Adrenal gland (tissue), 5 donors: ENCODE data around the gene XKR7.

Experiments used
- POLR2A ChIP-seq, 2 donors: fragments of 450-650 bp; IDR thresholded peaks; one replicate each; pipeline ENCODE4 v1.6.1; 2017; ENCODE audit warnings: antibody characterized with exemption in 2 of 2, mild to moderate bottlenecking in 2 of 2, moderate library complexity in 1 of 2
- TF ChIP-seq, protein P1 (sequence below), 6 experiments: fragments of 450-650 bp in 4 of 6; fragments of 200-600 bp in 2 of 6; sonication (generic) in 1 of 6; IDR thresholded peaks; 1 replicate in 5 of 6; 2 replicates in 1 of 6; pipeline versions ENCODE4 v1.5.1 to v1.8.0; 2016 to 2021; ENCODE audit warnings: antibody characterized with exemption in 6 of 6, mild to moderate bottlenecking in 2 of 6, moderate library complexity in 1 of 6
- donor health status: DM: no; HTN: no; CAD: no.

DNA sequence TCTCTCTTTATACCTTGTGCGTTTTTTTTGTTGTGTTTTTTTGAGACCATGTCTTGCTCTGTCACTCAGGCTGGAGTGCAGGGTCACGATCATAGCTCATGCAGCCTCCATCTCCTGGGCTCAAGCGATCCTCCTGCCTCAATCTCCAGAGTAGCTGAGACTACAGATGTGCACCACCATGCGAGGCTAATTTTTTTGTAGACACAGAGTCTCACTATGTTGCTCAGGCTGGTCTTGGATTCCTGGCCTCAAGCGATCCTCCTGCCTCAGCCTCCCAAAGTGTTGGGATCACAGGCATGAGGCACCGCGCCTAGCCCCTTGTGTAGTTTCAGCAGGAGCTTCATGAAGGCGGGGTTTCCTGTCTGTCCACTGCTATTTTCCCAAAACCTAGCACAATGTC is 43.4 kb upstream of the XKR7 start:
- TF ChIP-seq, protein P1, sequence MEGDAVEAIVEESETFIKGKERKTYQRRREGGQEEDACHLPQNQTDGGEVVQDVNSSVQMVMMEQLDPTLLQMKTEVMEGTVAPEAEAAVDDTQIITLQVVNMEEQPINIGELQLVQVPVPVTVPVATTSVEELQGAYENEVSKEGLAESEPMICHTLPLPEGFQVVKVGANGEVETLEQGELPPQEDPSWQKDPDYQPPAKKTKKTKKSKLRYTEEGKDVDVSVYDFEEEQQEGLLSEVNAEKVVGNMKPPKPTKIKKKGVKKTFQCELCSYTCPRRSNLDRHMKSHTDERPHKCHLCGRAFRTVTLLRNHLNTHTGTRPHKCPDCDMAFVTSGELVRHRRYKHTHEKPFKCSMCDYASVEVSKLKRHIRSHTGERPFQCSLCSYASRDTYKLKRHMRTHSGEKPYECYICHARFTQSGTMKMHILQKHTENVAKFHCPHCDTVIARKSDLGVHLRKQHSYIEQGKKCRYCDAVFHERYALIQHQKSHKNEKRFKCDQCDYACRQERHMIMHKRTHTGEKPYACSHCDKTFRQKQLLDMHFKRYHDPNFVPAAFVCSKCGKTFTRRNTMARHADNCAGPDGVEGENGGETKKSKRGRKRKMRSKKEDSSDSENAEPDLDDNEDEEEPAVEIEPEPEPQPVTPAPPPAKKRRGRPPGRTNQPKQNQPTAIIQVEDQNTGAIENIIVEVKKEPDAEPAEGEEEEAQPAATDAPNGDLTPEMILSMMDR (IDR thresholded peaks at IDR 0.05), result no peak
- no peak for TF ChIP-seq POLR2A (IDR thresholded peaks at IDR 0.05)
